ENCODE measurements around the gene UBE2N.
A peak's percentile ranks its signal among the peaks of the same experiment; 100 is the strongest.
"Not testable (repeated sequence)": the region's sequence is repeated elsewhere in the genome, so short reads cannot be mapped to it uniquely, and the experiment has no call there.

DNA sequence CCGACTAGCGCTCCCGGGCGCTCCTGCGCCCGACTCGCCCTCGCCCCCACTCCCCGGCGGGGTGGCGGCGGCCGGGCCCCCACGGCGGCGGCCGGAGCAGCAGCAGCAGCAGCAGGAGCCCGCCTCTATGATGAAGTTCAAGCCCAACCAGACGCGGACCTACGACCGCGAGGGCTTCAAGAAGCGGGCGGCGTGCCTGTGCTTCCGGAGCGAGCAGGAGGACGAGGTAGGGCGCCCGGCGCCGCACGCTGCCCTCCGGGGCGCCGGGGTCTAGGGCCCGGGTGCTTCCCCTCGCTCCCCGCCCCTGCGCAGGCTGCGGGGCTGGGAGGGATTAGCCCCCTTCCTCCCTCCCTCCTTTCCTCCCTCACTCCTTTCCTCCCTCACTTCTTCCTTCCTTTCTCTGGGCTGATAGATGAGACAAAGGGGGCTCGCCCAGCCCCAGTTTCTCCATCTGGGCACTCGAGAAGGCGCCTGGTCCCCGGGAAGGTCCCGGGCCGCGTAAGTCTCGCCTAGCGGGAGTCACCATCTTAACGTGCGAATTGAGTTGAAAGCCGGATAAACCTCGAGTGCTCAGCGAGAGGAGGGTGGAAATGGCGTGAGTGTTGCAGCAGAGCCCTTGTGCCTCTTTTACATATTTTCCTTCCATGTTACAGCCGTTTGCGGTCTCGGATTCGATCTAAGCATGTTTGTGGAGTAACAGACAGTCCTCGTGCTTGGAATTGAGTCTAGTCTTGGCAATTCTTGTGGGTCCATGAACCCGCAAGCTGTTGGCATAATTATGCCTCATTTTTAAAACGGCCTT, 63.4 kb downstream of the UBE2N start:
- peak; percentile 22 for TF ChIP-seq POLR2AphosphoS5 (IDR thresholded peaks at IDR 0.05)
- TF ChIP-seq POLR2A (IDR thresholded peaks at IDR 0.05): not testable (repeated sequence)
- TF ChIP-seq, protein P1, sequence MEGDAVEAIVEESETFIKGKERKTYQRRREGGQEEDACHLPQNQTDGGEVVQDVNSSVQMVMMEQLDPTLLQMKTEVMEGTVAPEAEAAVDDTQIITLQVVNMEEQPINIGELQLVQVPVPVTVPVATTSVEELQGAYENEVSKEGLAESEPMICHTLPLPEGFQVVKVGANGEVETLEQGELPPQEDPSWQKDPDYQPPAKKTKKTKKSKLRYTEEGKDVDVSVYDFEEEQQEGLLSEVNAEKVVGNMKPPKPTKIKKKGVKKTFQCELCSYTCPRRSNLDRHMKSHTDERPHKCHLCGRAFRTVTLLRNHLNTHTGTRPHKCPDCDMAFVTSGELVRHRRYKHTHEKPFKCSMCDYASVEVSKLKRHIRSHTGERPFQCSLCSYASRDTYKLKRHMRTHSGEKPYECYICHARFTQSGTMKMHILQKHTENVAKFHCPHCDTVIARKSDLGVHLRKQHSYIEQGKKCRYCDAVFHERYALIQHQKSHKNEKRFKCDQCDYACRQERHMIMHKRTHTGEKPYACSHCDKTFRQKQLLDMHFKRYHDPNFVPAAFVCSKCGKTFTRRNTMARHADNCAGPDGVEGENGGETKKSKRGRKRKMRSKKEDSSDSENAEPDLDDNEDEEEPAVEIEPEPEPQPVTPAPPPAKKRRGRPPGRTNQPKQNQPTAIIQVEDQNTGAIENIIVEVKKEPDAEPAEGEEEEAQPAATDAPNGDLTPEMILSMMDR (IDR thresholded peaks at IDR 0.05): not testable (repeated sequence)

Measured in prostate gland (tissue), 2 donors.